GM19025 (cell line): ENCODE measurements around the gene MSI2.

Experiments used
- ATAC-seq: cut with Tn5 transposase; IDR thresholded peaks from one replicate; pipeline ENCODE4 v1.9.1; 2021; ENCODE audit warnings: mild to moderate bottlenecking, low read depth, moderate library complexity; ENCODE audit not compliant: unreplicated experiment

MSI2 gene

GRCh38 chr17:57531648-57532504 lies 275.6 kb downstream of the MSI2 start:
- ATAC-seq: no peak

- ATAC-seq: no peak
Observed at GRCh38 chr17:57532556-57532955, 276.2 kb downstream of the MSI2 start.

GRCh38 chr17:57532966-57533365 lies 276.6 kb downstream of the MSI2 start:
- no peak for ATAC-seq

GRCh38 chr17:57533684-57534305 lies 277.5 kb downstream of the MSI2 start:
- ATAC-seq: no peak

- ATAC-seq: no peak
Observed at GRCh38 chr17:57534863-57535248, 278.5 kb downstream of the MSI2 start.

- no peak for ATAC-seq
Observed at GRCh38 chr17:57535249-57535966, 279.1 kb downstream of the MSI2 start.

GRCh38 chr17:57536289-57536688 lies 280.0 kb downstream of the MSI2 start:
- ATAC-seq: no peak

- ATAC-seq: no peak
Observed at GRCh38 chr17:57536789-57537523, 280.6 kb downstream of the MSI2 start.

GRCh38 chr17:57537524-57538410 lies 281.4 kb downstream of the MSI2 start:
- no peak for ATAC-seq

GRCh38 chr17:57538736-57539456 lies 282.6 kb downstream of the MSI2 start:
- ATAC-seq: no peak

GRCh38 chr17:57539529-57540301 lies 283.4 kb downstream of the MSI2 start:
- ATAC-seq: no peak

- no peak for ATAC-seq
Observed at GRCh38 chr17:57540596-57540995, 284.3 kb downstream of the MSI2 start.

- ATAC-seq: no peak
Observed at GRCh38 chr17:57541049-57541448, 284.7 kb downstream of the MSI2 start.

- no peak for ATAC-seq
Observed at GRCh38 chr17:57541472-57542394, 285.4 kb downstream of the MSI2 start.

- ATAC-seq: no peak
Observed at GRCh38 chr17:57542510-57542909, 286.2 kb downstream of the MSI2 start.

GRCh38 chr17:57543230-57543629 lies 286.9 kb downstream of the MSI2 start:
- ATAC-seq: no peak

- ATAC-seq: no peak
Observed at GRCh38 chr17:57544401-57544800, 288.1 kb downstream of the MSI2 start.
